ENCODE data around the gene ITGAL.

- TF ChIP-seq CTCF (IDR thresholded peaks at IDR 0.05; ENCODE audit: low read depth, low read length, missing input control) (no peak), REST (IDR thresholded peaks at IDR 0.05) (no peak), ATF3 (IDR thresholded peaks at IDR 0.05) (no peak), RAD21 (IDR thresholded peaks at IDR 0.05) (no peak), ZBTB33 (IDR thresholded peaks at IDR 0.05) (no peak), FOXA1 (IDR thresholded peaks at IDR 0.05) (no peak), SP1 (IDR thresholded peaks at IDR 0.05) (no peak), JUND (IDR thresholded peaks at IDR 0.05) (no peak), GABPA (IDR thresholded peaks at IDR 0.05 in 1 of 2, conservative IDR thresholded peaks at IDR 0.05 in 1 of 2) (no peak), TAF1 (conservative IDR thresholded peaks at IDR 0.05) (no peak), HNF4G (IDR thresholded peaks at IDR 0.05) (no peak), YY1 (IDR thresholded peaks at IDR 0.05) (peak; percentile 6)
These were observed 89.5 kb downstream of the ITGAL start for GRCh38 chr16:30562021-30562420.
